T-cell (primary cell): Measurements from ENCODE around the gene LIMK2. TPM values are rescaled to one million over a fixed set of nuclear protein-coding genes. Genes with fewer than 3 reads are reported as not detected.
A peak's percentile ranks its signal among the peaks of the same experiment; 100 is the strongest.
"Not testable (repeated sequence)": the region's sequence is repeated elsewhere in the genome, so short reads cannot be mapped to it uniquely, and the experiment has no call there.

ENCODE experiments used
- ATAC-seq, 4 experiments: fragments of 200-7000 bp in 3 of 4; fragments of 150-1000 bp in 1 of 4; cut with Tn5 transposase; replicated peaks in 1 of 4; 1 replicate in 3 of 4; 2 replicates in 1 of 4; pipeline ENCODE4 v1.10.0; 2021; ENCODE audit warnings: moderate library complexity in 3 of 4, mild to moderate bottlenecking in 2 of 4, moderate number of reproducible peaks in 1 of 4
- CTCF ChIA-PET, 2 donors: fragments of 300-600 bp; sonication (Branson Sonifier 250); formaldehyde crosslinking; loops; one replicate each; lab custom pipeline; 2022; ENCODE audit warnings: antibody characterized with exemption in 2 of 2; lab: Charles Lee
- POLR2A ChIA-PET, 2 donors: fragments of 300-600 bp; sonication (Branson Sonifier 250); formaldehyde crosslinking; loops; one replicate each; lab custom pipeline; 2022; ENCODE audit warnings: antibody characterized with exemption in 2 of 2; lab: Charles Lee
- DNase-seq, 35 experiments: peaks; one replicate each; pipeline versions ENCODE4 v3.0.0 to v3.0.0-alpha.2; 2013 to 2023
- H3K27ac ChIP-seq: one replicate; pipeline ENCODE4 v1.5.1; 2013; ENCODE audit warnings: low read length
- H3K27me3 ChIP-seq, 2 experiments: replicated peaks in 1 of 2; 1 replicate in 1 of 2; 2 replicates in 1 of 2; pipeline versions ENCODE4 v1.6.1 to v1.7.0; 2013; ENCODE audit warnings: low read length in 1 of 2, mixed read lengths in 1 of 2; ENCODE audit not compliant: control insufficient read depth in 2 of 2, insufficient read depth in 2 of 2; ENCODE audit errors: extremely low read depth in 1 of 2
- H3K36me3 ChIP-seq, 2 donors: 1 replicate in 1 of 2; 2 replicates in 1 of 2; pipeline versions ENCODE4 v1.6.1 to v1.7.0; 2013; ENCODE audit warnings: low read length in 1 of 2; ENCODE audit not compliant: control insufficient read depth in 2 of 2, insufficient read depth in 1 of 2; ENCODE audit errors: extremely low read depth in 1 of 2
- H3K4me1 ChIP-seq, 2 experiments: 1 replicate in 1 of 2; 2 replicates in 1 of 2; pipeline versions ENCODE4 v1.6.1 to v1.7.0; 2013; ENCODE audit warnings: low read length in 2 of 2, mixed read lengths in 1 of 2; ENCODE audit not compliant: insufficient read depth in 2 of 2, control insufficient read depth in 1 of 2; ENCODE audit errors: extremely low read depth in 1 of 2
- H3K4me3 ChIP-seq, 2 donors: 1 replicate in 1 of 2; 2 replicates in 1 of 2; pipeline versions ENCODE4 v1.5.1 to v1.7.0; 2013; ENCODE audit warnings: mild to moderate bottlenecking in 2 of 2, low read length in 1 of 2, moderate library complexity in 1 of 2; ENCODE audit not compliant: control insufficient read depth in 1 of 2; ENCODE audit errors: extremely low read depth in 1 of 2
- H3K9me3 ChIP-seq: 2 replicates; pipeline ENCODE4 v1.7.0; 2013
- H3K27ac Mint-ChIP-seq, 2 donors: one replicate each; pipeline ENCODE4 v1.8.0; 2020 to 2021; ENCODE audit warnings: mild to moderate bottlenecking in 2 of 2, mixed read lengths in 2 of 2
- H3K27me3 Mint-ChIP-seq, 2 donors: one replicate each; pipeline ENCODE4 v1.8.0; 2021 to 2022; ENCODE audit warnings: mixed read lengths in 2 of 2
- H3K36me3 Mint-ChIP-seq: one replicate; pipeline ENCODE4 v1.8.0; 2021; ENCODE audit warnings: mixed read lengths
- H3K4me1 Mint-ChIP-seq, 3 donors: one replicate each; pipeline ENCODE4 v1.8.0; 2020 to 2022; ENCODE audit warnings: mixed read lengths in 3 of 3, mild to moderate bottlenecking in 1 of 3
- H3K4me3 Mint-ChIP-seq, 3 donors: one replicate each; pipeline ENCODE4 v1.8.0; 2020 to 2022; ENCODE audit warnings: mild to moderate bottlenecking in 3 of 3, mixed read lengths in 3 of 3, moderate library complexity in 3 of 3
- H3K9me3 Mint-ChIP-seq, 3 donors: one replicate each; pipeline ENCODE4 v1.8.0; 2020 to 2022; ENCODE audit warnings: mixed read lengths in 3 of 3
- whole genome bisulfite sequencing: methylation state at CpG from one replicate; pipeline ENCODE4 v1.1.5; 2013; ENCODE audit warnings: missing lambda C conversion rate; ENCODE audit not compliant: insufficient coverage; 5-methylcytosine and 5-hydroxymethylcytosine counted together
- total RNA-seq, 35 experiments: library from RNA in 6 of 35; stranded (reverse) in 6 of 35; fragments of 120-200 nt in 1 of 35; gene quantifications; one replicate each; pipeline versions ENCODE4 v1.2.1 to v1.2.4 and lab custom pipeline; 2013 to 2026

The LIMK2 gene
- total RNA-seq, 5 donors from 2014 or later (not counting 1 experiment from before 2014, with no cell fraction given) = 21.5 to 31.5 (median 29.7) TPM

GRCh38 chr22:31215018-31215535 is 3.0 kb downstream of the LIMK2 start:
- Histone ChIP-seq H3K36me3 (no peaks in the 10 kb centered on the region), H3K9me3 (no peaks in the 10 kb centered on the region), H3K4me3 (no peak overlapping the region), H3K27ac (no peak overlapping the region), H3K4me1 (peaks cover 21 to 33% of the 10 kb centered on the region in 2 experiments), H3K27me3 (no peaks in the 10 kb centered on the region)
- ChIA-PET CTCF (interaction anchor here in 1 of 2 donors (0.7 kb wide), 1 partner anchor 12 kb away, joined by 4 read pairs; no protein-coding TSS in a partner anchor), POLR2A (interaction anchor here in 1 of 2 donors (0.7 kb wide), 1 partner anchor 1110 kb away, joined by 3 read pairs; no protein-coding TSS in a partner anchor)
- peak overlapping the region in 1 of 3 donors; percentile 7 for H3K4me3 Mint-ChIP-seq
- no peak for ATAC-seq
- no peaks in the 10 kb centered on the region for H3K9me3 Mint-ChIP-seq
- peaks cover under 1% of the 10 kb centered on the region for H3K36me3 Mint-ChIP-seq
- DNase-seq = no peak
- H3K4me1 Mint-ChIP-seq = peaks cover 68 to 71% (median 70%) of the 10 kb centered on the region in 3 donors
- H3K27ac Mint-ChIP-seq = peak overlapping the region; percentile 12 to 61
- no peaks in the 10 kb centered on the region for H3K27me3 Mint-ChIP-seq
- WGBS = 93% methylated on average over 3 of the region's 6 CpGs

- H3K27ac ChIP-seq = no peak overlapping the region
- CTCF ChIA-PET = interaction anchor here in 1 of 2 donors (0.6 to 1.3 kb wide), 3 partner anchors 14 to 563 kb away, joined by 3 to 4 read pairs (median 3); no protein-coding TSS in a partner anchor
These were observed 6.6 kb downstream of the LIMK2 start for GRCh38 chr22:31218565-31219262.

GRCh38 chr22:31221084-31221483 is 9.0 kb downstream of the LIMK2 start:
- H3K4me1 Mint-ChIP-seq = peaks cover 35 to 67% (median 53%) of the 10 kb centered on the region in 3 donors

More at GRCh38 chr22:31218565-31219262, 6.6 kb downstream of the LIMK2 start:
- Mint-ChIP-seq H3K27ac (peak overlapping the region; percentile 89 to 90), H3K36me3 (peaks cover 8% of the 10 kb centered on the region), H3K4me1 (peaks cover 48 to 69% (median 59%) of the 10 kb centered on the region in 3 donors), H3K9me3 (no peaks in the 10 kb centered on the region), H3K4me3 (no peak overlapping the region), H3K27me3 (no peaks in the 10 kb centered on the region)
- Histone ChIP-seq H3K36me3 (no peaks in the 10 kb centered on the region), H3K9me3 (no peaks in the 10 kb centered on the region), H3K4me1 (peaks cover 4 to 5% of the 10 kb centered on the region in 2 experiments), H3K27me3 (no peaks in the 10 kb centered on the region), H3K4me3 (no peak overlapping the region)
- 63% methylated on average over 2 of the region's 4 CpGs for WGBS
- ATAC-seq (no peak), DNase-seq (no peak)
- POLR2A ChIA-PET = interaction anchor here (0.5 to 0.9 kb wide), 5 partner anchors 20 to 136 kb away, joined by 3 to 12 read pairs (median 5); partner anchors contain the start of genes PIK3IP1 (in 1 of the 2) and RNF185 (in 1 of the 2)

GRCh38 chr22:31222736-31223135 is 10.6 kb downstream of the LIMK2 start:
- H3K4me1 Mint-ChIP-seq = peaks cover 30 to 63% (median 42%) of the 10 kb centered on the region in 3 donors
- POLR2A ChIA-PET = interaction anchor here in 1 of 2 donors (0.5 kb wide), 1 partner anchor 55 kb away, joined by 4 read pairs; no protein-coding TSS in a partner anchor
- WGBS = 100% methylated on average over 5 of the region's 5 CpGs

More at GRCh38 chr22:31221084-31221483, 9.0 kb downstream of the LIMK2 start:
- no CpG with 5 or more reads among the region's 4 CpGs for WGBS
- Histone ChIP-seq H3K36me3 (peaks cover 0 to 2% of the 10 kb centered on the region in 2 donors), H3K4me3 (no peak overlapping the region), H3K4me1 (peaks cover 4 to 7% of the 10 kb centered on the region in 2 experiments), H3K27ac (no peak overlapping the region), H3K9me3 (no peaks in the 10 kb centered on the region), H3K27me3 (no peaks in the 10 kb centered on the region)
- DNase-seq (no peak), ATAC-seq (no peak)
- Mint-ChIP-seq H3K4me3 (no peak overlapping the region), H3K9me3 (no peaks in the 10 kb centered on the region), H3K27me3 (no peaks in the 10 kb centered on the region), H3K36me3 (peaks cover 11% of the 10 kb centered on the region), H3K27ac (no peak overlapping the region)
- ChIA-PET CTCF (interaction anchor here in 1 of 2 donors (0.6 kb wide), 1 partner anchor 113 kb away, joined by 3 read pairs; no protein-coding TSS in a partner anchor), POLR2A (no interaction called here)

GRCh38 chr22:31223786-31224191 is 11.7 kb downstream of the LIMK2 start:
- no peaks in the 10 kb centered on the region for H3K27me3 ChIP-seq
- Mint-ChIP-seq H3K27me3 (no peaks in the 10 kb centered on the region), H3K27ac (peak overlapping the region; percentile 46 to 82), H3K36me3 (peaks cover 19% of the 10 kb centered on the region), H3K9me3 (no peaks in the 10 kb centered on the region), H3K4me1 (peaks cover 23 to 61% (median 39%) of the 10 kb centered on the region in 3 donors), H3K4me3 (no peak overlapping the region)
- H3K4me3 ChIP-seq = no peak overlapping the region
- ATAC-seq (no peak), DNase-seq (no peak)
- POLR2A ChIA-PET = interaction anchor here in 1 of 2 donors (0.6 kb wide), 1 partner anchor 58 kb away, joined by 3 read pairs; no protein-coding TSS in a partner anchor
- CTCF ChIA-PET = interaction anchor here in 1 of 2 donors (0.6 to 1.6 kb wide), 3 partner anchors 11 to 100 kb away, joined by 3 to 6 read pairs (median 4); partner anchors contain the start of gene LIMK2
- 96% methylated on average over 3 of the region's 3 CpGs for WGBS
- H3K36me3 ChIP-seq = peaks cover 0 to 12% of the 10 kb centered on the region in 2 donors
- H3K27ac ChIP-seq = no peak overlapping the region
- H3K4me1 ChIP-seq = peaks cover 3 to 4% of the 10 kb centered on the region in 2 experiments
- H3K9me3 ChIP-seq = no peaks in the 10 kb centered on the region

More at GRCh38 chr22:31222736-31223135, 10.6 kb downstream of the LIMK2 start:
- Mint-ChIP-seq H3K36me3 (peaks cover 19% of the 10 kb centered on the region), H3K27me3 (no peaks in the 10 kb centered on the region), H3K9me3 (no peaks in the 10 kb centered on the region), H3K27ac (peak overlapping the region; percentile 66 to 82), H3K4me3 (no peak overlapping the region)
- H3K9me3 ChIP-seq = no peaks in the 10 kb centered on the region
- ATAC-seq (no peak), DNase-seq (no peak)
- H3K36me3 ChIP-seq = peaks cover 0 to 12% of the 10 kb centered on the region in 2 donors
- CTCF ChIA-PET = interaction anchor here in 1 of 2 donors (0.8 kb wide), 1 partner anchor 17 kb away, joined by 3 read pairs; no protein-coding TSS in a partner anchor
- H3K4me3 ChIP-seq = no peak overlapping the region
- H3K4me1 ChIP-seq = peaks cover 2 to 4% of the 10 kb centered on the region in 2 experiments
- no peaks in the 10 kb centered on the region for H3K27me3 ChIP-seq
- no peak overlapping the region for H3K27ac ChIP-seq

- H3K36me3 ChIP-seq = peaks cover 0 to 12% of the 10 kb centered on the region in 2 donors
- POLR2A ChIA-PET = interaction anchor here in 1 of 2 donors (0.7 kb wide), 1 partner anchor 63 kb away, joined by 3 read pairs; no protein-coding TSS in a partner anchor
- H3K4me1 ChIP-seq = peaks cover 10 to 12% of the 10 kb centered on the region in 2 experiments
- H3K36me3 Mint-ChIP-seq = peaks cover 19% of the 10 kb centered on the region
- CTCF ChIA-PET = interaction anchor here (0.5 to 1.6 kb wide), 5 partner anchors 9 to 578 kb away, joined by 3 to 6 read pairs (median 4); partner anchors contain the start of gene LIMK2 (in 1 of the 2)
- H3K9me3 ChIP-seq, H3K4me3 Mint-ChIP-seq, DNase-seq, H3K27me3 Mint-ChIP-seq, ATAC-seq, H3K27me3 ChIP-seq, H3K27ac ChIP-seq, H3K9me3 Mint-ChIP-seq, H3K4me3 ChIP-seq: not testable (repeated sequence)
- WGBS = 96% methylated on average over 4 of the region's 4 CpGs
- peaks cover 28 to 66% (median 45%) of the 10 kb centered on the region in 3 donors for H3K4me1 Mint-ChIP-seq
- peak overlapping the region; percentile 46 to 82 for H3K27ac Mint-ChIP-seq
These were observed 12.6 kb downstream of the LIMK2 start for GRCh38 chr22:31224691-31225090.
